Measurements from ENCODE around the gene DLGAP5.

DNA sequence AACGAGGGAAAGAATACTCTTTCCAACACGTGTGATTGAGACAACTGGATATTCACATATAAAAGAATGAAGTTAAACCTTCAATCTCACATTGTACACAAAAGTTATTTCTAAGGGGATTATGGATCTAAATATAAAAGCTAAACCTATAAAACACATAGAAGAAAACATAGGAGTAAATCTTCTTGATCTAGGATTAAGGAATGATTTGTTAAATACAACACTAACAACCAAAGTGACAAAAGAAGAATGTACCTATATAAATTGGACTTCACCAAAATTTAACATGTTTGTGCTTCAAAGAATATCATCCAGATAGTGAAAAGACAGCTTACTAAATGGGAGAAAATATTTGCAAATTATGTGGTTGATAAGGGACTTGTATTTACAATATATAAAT is 36.9 kb upstream of the DLGAP5 start:
- TF ChIP-seq, protein P1, sequence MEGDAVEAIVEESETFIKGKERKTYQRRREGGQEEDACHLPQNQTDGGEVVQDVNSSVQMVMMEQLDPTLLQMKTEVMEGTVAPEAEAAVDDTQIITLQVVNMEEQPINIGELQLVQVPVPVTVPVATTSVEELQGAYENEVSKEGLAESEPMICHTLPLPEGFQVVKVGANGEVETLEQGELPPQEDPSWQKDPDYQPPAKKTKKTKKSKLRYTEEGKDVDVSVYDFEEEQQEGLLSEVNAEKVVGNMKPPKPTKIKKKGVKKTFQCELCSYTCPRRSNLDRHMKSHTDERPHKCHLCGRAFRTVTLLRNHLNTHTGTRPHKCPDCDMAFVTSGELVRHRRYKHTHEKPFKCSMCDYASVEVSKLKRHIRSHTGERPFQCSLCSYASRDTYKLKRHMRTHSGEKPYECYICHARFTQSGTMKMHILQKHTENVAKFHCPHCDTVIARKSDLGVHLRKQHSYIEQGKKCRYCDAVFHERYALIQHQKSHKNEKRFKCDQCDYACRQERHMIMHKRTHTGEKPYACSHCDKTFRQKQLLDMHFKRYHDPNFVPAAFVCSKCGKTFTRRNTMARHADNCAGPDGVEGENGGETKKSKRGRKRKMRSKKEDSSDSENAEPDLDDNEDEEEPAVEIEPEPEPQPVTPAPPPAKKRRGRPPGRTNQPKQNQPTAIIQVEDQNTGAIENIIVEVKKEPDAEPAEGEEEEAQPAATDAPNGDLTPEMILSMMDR (conservative IDR thresholded peaks at IDR 0.05; ENCODE audit: low read depth, low read length) = no peak
- TF ChIP-seq MAZ (IDR thresholded peaks at IDR 0.05; ENCODE audit: borderline replicate concordance, low read depth, low read length) (no peak), POLR2A (IDR thresholded peaks at IDR 0.05; ENCODE audit: low read depth, low read length) (no peak), MAFK (IDR thresholded peaks at IDR 0.05; ENCODE audit: low read depth, low read length) (no peak), RAD21 (IDR thresholded peaks at IDR 0.05; ENCODE audit: low read length) (no peak), RFX5 (IDR thresholded peaks at IDR 0.05; ENCODE audit: low read depth, low read length) (no peak), SMC3 (IDR thresholded peaks at IDR 0.05; ENCODE audit: low read depth, low read length) (no peak), BHLHE40 (IDR thresholded peaks at IDR 0.05; ENCODE audit: low read depth, low read length) (no peak)
- TF ChIP-seq, protein P2, sequence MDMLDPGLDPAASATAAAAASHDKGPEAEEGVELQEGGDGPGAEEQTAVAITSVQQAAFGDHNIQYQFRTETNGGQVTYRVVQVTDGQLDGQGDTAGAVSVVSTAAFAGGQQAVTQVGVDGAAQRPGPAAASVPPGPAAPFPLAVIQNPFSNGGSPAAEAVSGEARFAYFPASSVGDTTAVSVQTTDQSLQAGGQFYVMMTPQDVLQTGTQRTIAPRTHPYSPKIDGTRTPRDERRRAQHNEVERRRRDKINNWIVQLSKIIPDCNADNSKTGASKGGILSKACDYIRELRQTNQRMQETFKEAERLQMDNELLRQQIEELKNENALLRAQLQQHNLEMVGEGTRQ (IDR thresholded peaks at IDR 0.05; ENCODE audit: low read depth, low read length) = no peak
